ENCODE measurements around the gene TMEM94. TPM values are rescaled to one million over a fixed set of nuclear protein-coding genes. Genes with fewer than 3 reads are reported as not detected.

TMEM94 gene
- total and polyA plus RNA-seq, 9 of the 15 experiments (the other 6 are each of a cell fraction or from before 2014, with no cell fraction given) = 0.35 to 48.1 (median 14.4) TPM

DNA sequence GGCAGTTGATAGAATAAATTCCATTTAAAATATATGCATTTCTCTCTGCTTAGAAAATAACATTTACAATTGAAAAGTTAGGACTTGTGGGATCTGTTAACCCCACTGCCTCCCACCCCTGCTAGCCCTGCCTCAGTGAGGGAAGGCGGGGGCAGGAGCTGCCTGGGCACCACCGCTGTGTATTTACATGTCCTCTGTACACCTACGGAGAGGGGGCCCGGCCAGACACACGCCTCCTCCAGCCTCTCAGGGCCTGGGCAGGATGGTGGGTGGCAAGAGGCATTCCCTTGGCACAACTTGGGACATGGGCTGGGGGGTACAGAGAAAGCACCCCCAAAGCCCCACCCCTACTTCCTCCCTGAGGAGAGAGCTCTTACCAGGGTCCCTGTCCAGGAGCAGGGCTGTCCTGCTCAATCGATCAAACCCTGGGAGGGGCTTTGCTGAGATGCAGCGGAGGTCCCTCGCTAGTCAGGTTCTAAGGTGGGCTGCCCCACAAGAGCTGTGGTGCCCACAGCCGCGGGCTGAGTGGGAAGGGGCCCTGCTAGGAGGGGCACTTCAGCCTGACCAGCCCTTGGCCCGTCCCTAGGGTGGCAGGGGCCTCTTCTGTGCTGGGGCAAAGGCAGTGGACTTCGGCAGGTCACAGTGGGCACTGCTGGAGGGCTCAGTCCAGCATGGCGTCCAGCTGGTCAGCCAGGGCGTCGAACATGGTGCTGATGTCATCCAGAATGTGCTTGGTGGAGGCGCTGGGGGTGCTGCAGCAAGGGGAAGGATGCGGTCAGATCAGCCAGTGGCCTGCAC is 44.2 kb downstream of the TMEM94 start:
- H3K9ac ChIP-seq (ENCODE audit: insufficient read depth in 1 of 2, low read depth in 2 of 2, low read length in 2 of 2) = no peak overlapping the region
- no TSS peak for BruUV-seq (replicated peaks)
- in situ Hi-C loops (cut with MboI) = no loop called here

More for the DNA sequence above, 44.2 kb downstream of the TMEM94 start:
- Histone ChIP-seq H3K9me1 (ENCODE audit: control insufficient read depth, insufficient read depth, low read length) (peaks cover 3% of the 10 kb centered on the region), H3K27ac (ENCODE audit: extremely low read depth, low read depth, low read length) (no peak overlapping the region), H3K27me3 (ENCODE audit: control insufficient read depth in 2 of 2, insufficient read depth in 2 of 2, low read length in 2 of 2) (no peaks in the 10 kb centered on the region), H3K36me3 (ENCODE audit: control insufficient read depth, insufficient read depth, low read length) (peaks cover 33% of the 10 kb centered on the region; the same call in 2 of the 3 replicates), H3K4me2 (ENCODE audit: insufficient read depth, low read length) (no peak overlapping the region), H2AFZ (ENCODE audit: low read depth, low read length) (no peak overlapping the region), H3K79me2 (ENCODE audit: control insufficient read depth, insufficient read depth, low read length) (no peaks in the 10 kb centered on the region), H3K4me3 (no peak overlapping the region), H3K4me1 (replicated peaks in 1 of 2; ENCODE audit: control insufficient read depth in 2 of 2, insufficient read depth in 2 of 2, low read length in 2 of 2) (peaks cover 0 to 67% of the 10 kb centered on the region in 2 experiments; a peak in 2 of 5 replicates), H3K9me3 (replicated peaks; ENCODE audit: control insufficient read depth, insufficient read depth, low read depth, low read length) (no peaks in the 10 kb centered on the region), H4K20me1 (replicated peaks; ENCODE audit: control insufficient read depth, insufficient read depth, low read length) (no peaks in the 10 kb centered on the region)
- intact Hi-C loops (cut with micrococcal nuclease) = no loop called here
- ATAC-seq = no peak
- DNase-seq (ENCODE audit: extremely low read depth in 1 of 4, low spot score in 3 of 4) = no peak
- ChIA-PET POLR2A (interaction anchor here (0.8 to 1.2 kb wide), 3 partner anchors 12 to 238 kb away, joined by 3 read pairs; no protein-coding TSS in a partner anchor), CTCF (ENCODE audit: low intra/inter-chr PET ratio) (no interaction called here)
- WGBS (ENCODE audit: insufficient coverage, low coverage, missing lambda C conversion rate) = 86% methylated on average over 12 of the region's 17 CpGs
- FAIRE-seq = no peak
- TF ChIP-seq, protein P1, sequence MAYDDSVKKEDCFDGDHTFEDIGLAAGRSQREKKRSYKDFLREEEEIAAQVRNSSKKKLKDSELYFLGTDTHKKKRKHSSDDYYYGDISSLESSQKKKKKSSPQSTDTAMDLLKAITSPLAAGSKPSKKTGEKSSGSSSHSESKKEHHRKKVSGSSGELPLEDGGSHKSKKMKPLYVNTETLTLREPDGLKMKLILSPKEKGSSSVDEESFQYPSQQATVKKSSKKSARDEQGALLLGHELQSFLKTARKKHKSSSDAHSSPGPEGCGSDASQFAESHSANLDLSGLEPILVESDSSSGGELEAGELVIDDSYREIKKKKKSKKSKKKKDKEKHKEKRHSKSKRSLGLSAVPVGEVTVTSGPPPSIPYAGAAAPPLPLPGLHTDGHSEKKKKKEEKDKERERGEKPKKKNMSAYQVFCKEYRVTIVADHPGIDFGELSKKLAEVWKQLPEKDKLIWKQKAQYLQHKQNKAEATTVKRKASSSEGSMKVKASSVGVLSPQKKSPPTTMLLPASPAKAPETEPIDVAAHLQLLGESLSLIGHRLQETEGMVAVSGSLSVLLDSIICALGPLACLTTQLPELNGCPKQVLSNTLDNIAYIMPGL (CRISPR knock-in tag; IDR thresholded peaks at IDR 0.05) = no peak
- TF ChIP-seq PTBP1 (IDR thresholded peaks at IDR 0.05; ENCODE audit: low read depth, low read length) = no peak
- TF ChIP-seq, protein P2, sequence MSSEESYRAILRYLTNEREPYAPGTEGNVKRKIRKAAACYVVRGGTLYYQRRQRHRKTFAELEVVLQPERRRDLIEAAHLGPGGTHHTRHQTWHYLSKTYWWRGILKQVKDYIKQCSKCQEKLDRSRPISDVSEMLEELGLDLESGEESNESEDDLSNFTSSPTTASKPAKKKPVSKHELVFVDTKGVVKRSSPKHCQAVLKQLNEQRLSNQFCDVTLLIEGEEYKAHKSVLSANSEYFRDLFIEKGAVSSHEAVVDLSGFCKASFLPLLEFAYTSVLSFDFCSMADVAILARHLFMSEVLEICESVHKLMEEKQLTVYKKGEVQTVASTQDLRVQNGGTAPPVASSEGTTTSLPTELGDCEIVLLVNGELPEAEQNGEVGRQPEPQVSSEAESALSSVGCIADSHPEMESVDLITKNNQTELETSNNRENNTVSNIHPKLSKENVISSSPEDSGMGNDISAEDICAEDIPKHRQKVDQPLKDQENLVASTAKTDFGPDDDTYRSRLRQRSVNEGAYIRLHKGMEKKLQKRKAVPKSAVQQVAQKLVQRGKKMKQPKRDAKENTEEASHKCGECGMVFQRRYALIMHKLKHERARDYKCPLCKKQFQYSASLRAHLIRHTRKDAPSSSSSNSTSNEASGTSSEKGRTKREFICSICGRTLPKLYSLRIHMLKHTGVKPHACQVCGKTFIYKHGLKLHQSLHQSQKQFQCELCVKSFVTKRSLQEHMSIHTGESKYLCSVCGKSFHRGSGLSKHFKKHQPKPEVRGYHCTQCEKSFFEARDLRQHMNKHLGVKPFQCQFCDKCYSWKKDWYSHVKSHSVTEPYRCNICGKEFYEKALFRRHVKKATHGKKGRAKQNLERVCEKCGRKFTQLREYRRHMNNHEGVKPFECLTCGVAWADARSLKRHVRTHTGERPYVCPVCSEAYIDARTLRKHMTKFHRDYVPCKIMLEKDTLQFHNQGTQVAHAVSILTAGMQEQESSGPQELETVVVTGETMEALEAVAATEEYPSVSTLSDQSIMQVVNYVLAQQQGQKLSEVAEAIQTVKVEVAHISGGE (CRISPR knock-in tag; IDR thresholded peaks at IDR 0.05) = peak in 1 of 3 experiments; percentile 38; a peak in 1 of 6 replicates
